ENCODE data around the gene ZNF189.

ZNF189 gene

GRCh38 chr9:101429736-101430135, 31.1 kb downstream of the ZNF189 start:
- ATAC-seq (ENCODE audit: insufficient read depth, low read depth): no peak
- Histone ChIP-seq H3K36me3 (ENCODE audit: insufficient read depth, low read length) (no peaks in the 10 kb centered on the region), H3K4me2 (ENCODE audit: insufficient read depth, low read length) (no peak overlapping the region), H3K4me1 (ENCODE audit: insufficient read depth, low read length) (no peaks in the 10 kb centered on the region), H3K79me2 (ENCODE audit: insufficient read depth, low read length) (no peaks in the 10 kb centered on the region), H3K9ac (ENCODE audit: low read depth, low read length) (no peak overlapping the region), H4K20me1 (ENCODE audit: insufficient read depth, low read length) (no peaks in the 10 kb centered on the region), H3K27me3 (ENCODE audit: insufficient read depth, low read length, poor library complexity) (no peaks in the 10 kb centered on the region), H2AFZ (ENCODE audit: low read depth, low read length) (no peak overlapping the region), H3K4me3 (ENCODE audit: low read depth in 1 of 2, low read length in 2 of 2) (no peak overlapping the region), H3K27ac (ENCODE audit: low read length) (no peak overlapping the region), H3K9me3 (ENCODE audit: insufficient read depth, low read length, severe bottlenecking) (no peaks in the 10 kb centered on the region)
- TF ChIP-seq CTCF (IDR thresholded peaks at IDR 0.05; ENCODE audit: borderline replicate concordance, extremely low read depth, low read length, poor library complexity, severe bottlenecking): no peak
- TF ChIP-seq EZH2 (IDR thresholded peaks at IDR 0.05; ENCODE audit: borderline replicate concordance, low read depth, low read length, severe bottlenecking): no peak
- no peak for DNase-seq

GRCh38 chr9:101432171-101432570, 33.5 kb downstream of the ZNF189 start:
- H3K27ac ChIP-seq (ENCODE audit: low read length): no peak overlapping the region
- TF ChIP-seq CTCF (IDR thresholded peaks at IDR 0.05; ENCODE audit: borderline replicate concordance, extremely low read depth, low read length, poor library complexity, severe bottlenecking) (no peak), EZH2 (IDR thresholded peaks at IDR 0.05; ENCODE audit: borderline replicate concordance, low read depth, low read length, severe bottlenecking) (no peak)
- H3K9ac ChIP-seq (ENCODE audit: low read depth, low read length): no peak overlapping the region
- H3K4me3 ChIP-seq (ENCODE audit: low read depth in 1 of 2, low read length in 2 of 2): no peak overlapping the region
- H2AFZ ChIP-seq (ENCODE audit: low read depth, low read length): no peak overlapping the region
- no peaks in the 10 kb centered on the region for H3K4me1 ChIP-seq (ENCODE audit: insufficient read depth, low read length)
- no peaks in the 10 kb centered on the region for H3K9me3 ChIP-seq (ENCODE audit: insufficient read depth, low read length, severe bottlenecking)
- H3K27me3 ChIP-seq (ENCODE audit: insufficient read depth, low read length, poor library complexity): peaks cover 3% of the 10 kb centered on the region
- DNase-seq (no peak), ATAC-seq (ENCODE audit: insufficient read depth, low read depth) (no peak)
- H3K36me3 ChIP-seq (ENCODE audit: insufficient read depth, low read length): no peaks in the 10 kb centered on the region
- no peaks in the 10 kb centered on the region for H4K20me1 ChIP-seq (ENCODE audit: insufficient read depth, low read length)
- no peak overlapping the region for H3K4me2 ChIP-seq (ENCODE audit: insufficient read depth, low read length)
- no peaks in the 10 kb centered on the region for H3K79me2 ChIP-seq (ENCODE audit: insufficient read depth, low read length)

GRCh38 chr9:101432740-101433139, 34.1 kb downstream of the ZNF189 start:
- DNase-seq: no peak
- H3K27ac ChIP-seq (ENCODE audit: low read length): no peak overlapping the region
- TF ChIP-seq CTCF (IDR thresholded peaks at IDR 0.05; ENCODE audit: borderline replicate concordance, extremely low read depth, low read length, poor library complexity, severe bottlenecking): no peak
- no peak for TF ChIP-seq EZH2 (IDR thresholded peaks at IDR 0.05; ENCODE audit: borderline replicate concordance, low read depth, low read length, severe bottlenecking)
- no peaks in the 10 kb centered on the region for H3K4me1 ChIP-seq (ENCODE audit: insufficient read depth, low read length)
- no peaks in the 10 kb centered on the region for H4K20me1 ChIP-seq (ENCODE audit: insufficient read depth, low read length)
- no peak overlapping the region for H3K4me3 ChIP-seq (ENCODE audit: low read depth in 1 of 2, low read length in 2 of 2)
- no peak overlapping the region for H3K9ac ChIP-seq (ENCODE audit: low read depth, low read length)
- H2AFZ ChIP-seq (ENCODE audit: low read depth, low read length): no peak overlapping the region
- ATAC-seq (ENCODE audit: insufficient read depth, low read depth): no peak
- H3K9me3 ChIP-seq (ENCODE audit: insufficient read depth, low read length, severe bottlenecking): no peaks in the 10 kb centered on the region
- peaks cover 3% of the 10 kb centered on the region for H3K27me3 ChIP-seq (ENCODE audit: insufficient read depth, low read length, poor library complexity)
- H3K4me2 ChIP-seq (ENCODE audit: insufficient read depth, low read length): no peak overlapping the region
- no peaks in the 10 kb centered on the region for H3K36me3 ChIP-seq (ENCODE audit: insufficient read depth, low read length)
- no peaks in the 10 kb centered on the region for H3K79me2 ChIP-seq (ENCODE audit: insufficient read depth, low read length)

- TF ChIP-seq EZH2 (IDR thresholded peaks at IDR 0.05; ENCODE audit: borderline replicate concordance, low read depth, low read length, severe bottlenecking) (no peak), CTCF (IDR thresholded peaks at IDR 0.05; ENCODE audit: borderline replicate concordance, extremely low read depth, low read length, poor library complexity, severe bottlenecking) (no peak)
- Histone ChIP-seq H3K79me2 (ENCODE audit: insufficient read depth, low read length) (no peaks in the 10 kb centered on the region), H3K27me3 (ENCODE audit: insufficient read depth, low read length, poor library complexity) (peaks cover 3% of the 10 kb centered on the region), H3K9ac (ENCODE audit: low read depth, low read length) (no peak overlapping the region), H3K27ac (ENCODE audit: low read length) (no peak overlapping the region), H3K4me2 (ENCODE audit: insufficient read depth, low read length) (no peak overlapping the region), H3K36me3 (ENCODE audit: insufficient read depth, low read length) (no peaks in the 10 kb centered on the region), H2AFZ (ENCODE audit: low read depth, low read length) (no peak overlapping the region), H3K4me1 (ENCODE audit: insufficient read depth, low read length) (no peaks in the 10 kb centered on the region), H4K20me1 (ENCODE audit: insufficient read depth, low read length) (no peaks in the 10 kb centered on the region), H3K9me3 (ENCODE audit: insufficient read depth, low read length, severe bottlenecking) (no peaks in the 10 kb centered on the region), H3K4me3 (ENCODE audit: low read depth in 1 of 2, low read length in 2 of 2) (no peak overlapping the region)
- no peak for ATAC-seq (ENCODE audit: insufficient read depth, low read depth)
- DNase-seq: no peak
Measured at GRCh38 chr9:101433229-101433628, 34.6 kb downstream of the ZNF189 start.
